Measurements from ENCODE around the gene SVIL.
"Not testable (repeated sequence)": the region's sequence is repeated elsewhere in the genome, so short reads cannot be mapped to it uniquely, and the experiment has no call there.

Gene SVIL

DNA sequence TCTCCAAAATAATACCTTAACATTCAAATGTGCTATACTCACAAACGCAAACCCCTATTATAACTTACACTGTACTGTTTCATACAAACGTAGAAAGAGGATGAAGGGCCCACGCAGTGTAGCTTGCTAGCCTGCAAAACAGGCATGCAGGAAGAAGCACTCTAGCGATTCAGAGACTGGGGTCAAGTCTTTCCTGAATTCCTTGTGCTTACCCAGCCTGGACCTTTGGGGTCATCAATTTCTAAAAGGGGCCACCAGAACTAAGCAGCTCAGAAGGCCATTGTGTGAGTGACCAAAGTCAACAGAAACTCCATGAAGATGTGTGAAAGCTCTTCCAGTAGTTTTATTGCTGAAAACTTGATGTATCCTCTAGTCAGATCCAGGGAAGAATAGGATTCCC lies 111.9 kb downstream of the SVIL start:
- H3K4me3 ChIP-seq (ENCODE audit: low read depth, low read length): no peak overlapping the region
- no peak for DNase-seq (ENCODE audit: low read depth)
- no peak for TF ChIP-seq CTCF (conservative IDR thresholded peaks at IDR 0.05; ENCODE audit: low read depth, low read length)

- TF ChIP-seq CTCF (conservative IDR thresholded peaks at IDR 0.05; ENCODE audit: low read depth, low read length): no peak
- peak; percentile 75 for DNase-seq (ENCODE audit: low read depth)
- H3K4me3 ChIP-seq (ENCODE audit: low read depth, low read length): peak overlapping the region; percentile 47
Measured at GRCh38 chr10:29522061-29522855, 112.5 kb downstream of the SVIL start.

DNA sequence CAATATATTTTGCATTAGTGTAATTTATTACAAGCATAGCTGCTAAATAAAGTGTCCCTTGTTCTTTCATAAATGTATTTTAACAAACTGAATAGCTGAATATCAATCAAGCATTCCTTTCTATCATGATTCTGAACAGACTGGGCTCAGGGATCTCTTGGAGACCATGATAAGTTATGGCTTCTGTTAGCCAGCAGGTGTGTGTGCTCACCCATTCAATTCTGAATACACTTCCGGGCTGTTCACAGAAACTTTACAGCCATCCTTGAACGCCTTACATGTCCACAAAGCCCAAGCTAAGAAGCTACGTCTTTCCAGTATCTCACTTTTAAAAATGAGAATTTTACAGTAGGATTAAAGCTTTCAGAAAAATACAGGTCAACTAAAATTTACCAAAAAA lies 115.1 kb downstream of the SVIL start:
- no peak for DNase-seq (ENCODE audit: low read depth)
- H3K4me3 ChIP-seq (ENCODE audit: low read depth, low read length): no peak overlapping the region
- TF ChIP-seq CTCF (conservative IDR thresholded peaks at IDR 0.05; ENCODE audit: low read depth, low read length): no peak

GRCh38 chr10:29517352-29517923 lies 117.3 kb downstream of the SVIL start:
- DNase-seq (ENCODE audit: low read depth): peak; percentile 68
- peak; percentile 77 for TF ChIP-seq CTCF (conservative IDR thresholded peaks at IDR 0.05; ENCODE audit: low read depth, low read length)

GRCh38 chr10:29516309-29516932 lies 118.3 kb downstream of the SVIL start:
- not testable (repeated sequence) for DNase-seq (ENCODE audit: low read depth); H3K4me3 ChIP-seq (ENCODE audit: low read depth, low read length)

More at GRCh38 chr10:29517352-29517923, 117.3 kb downstream of the SVIL start:
- H3K4me3 ChIP-seq (ENCODE audit: low read depth, low read length): no peak overlapping the region

DNA sequence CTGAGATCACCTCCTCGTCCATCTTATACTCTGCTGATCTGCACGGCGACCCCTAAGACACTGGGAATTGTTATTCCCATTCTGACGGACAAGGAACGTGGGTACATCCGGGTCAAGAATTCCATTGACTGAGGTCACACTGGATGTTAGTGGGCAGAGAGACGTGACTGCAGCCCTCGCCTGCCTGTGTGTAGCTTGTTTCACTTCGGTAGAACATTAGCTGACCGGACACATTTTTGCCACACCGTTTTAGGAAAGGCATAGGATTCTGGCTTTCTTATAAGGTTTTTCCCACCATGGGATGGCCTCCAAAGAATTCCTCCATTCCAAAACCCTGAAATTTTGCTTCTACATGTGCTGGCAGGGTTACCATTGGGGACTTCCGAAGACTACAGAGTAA lies 118.9 kb downstream of the SVIL start:
- not testable (repeated sequence) for H3K4me3 ChIP-seq (ENCODE audit: low read depth, low read length); DNase-seq (ENCODE audit: low read depth)

- H3K4me3 ChIP-seq (ENCODE audit: low read depth, low read length); DNase-seq (ENCODE audit: low read depth): not testable (repeated sequence)
Measured at GRCh38 chr10:29515104-29515503, 119.7 kb downstream of the SVIL start.

GRCh38 chr10:29514306-29514705 lies 120.5 kb downstream of the SVIL start:
- no peak for TF ChIP-seq CTCF (conservative IDR thresholded peaks at IDR 0.05; ENCODE audit: low read depth, low read length)
- no peak for DNase-seq (ENCODE audit: low read depth)
- no peak overlapping the region for H3K4me3 ChIP-seq (ENCODE audit: low read depth, low read length)
